SKM-1 treated with dmso at 0.1 percent for 144 hours (cell line): ENCODE results near the gene WSB2.

Source experiments
- DNase-seq: peaks from one replicate; lab custom pipeline; 2025; ENCODE audit not compliant: unreplicated experiment; lab: John Stamatoyannopoulos, UW

WSB2 gene

GRCh38 chr12:117998719-117999118 is 62.3 kb downstream of the WSB2 start:
- no peak for DNase-seq

DNA sequence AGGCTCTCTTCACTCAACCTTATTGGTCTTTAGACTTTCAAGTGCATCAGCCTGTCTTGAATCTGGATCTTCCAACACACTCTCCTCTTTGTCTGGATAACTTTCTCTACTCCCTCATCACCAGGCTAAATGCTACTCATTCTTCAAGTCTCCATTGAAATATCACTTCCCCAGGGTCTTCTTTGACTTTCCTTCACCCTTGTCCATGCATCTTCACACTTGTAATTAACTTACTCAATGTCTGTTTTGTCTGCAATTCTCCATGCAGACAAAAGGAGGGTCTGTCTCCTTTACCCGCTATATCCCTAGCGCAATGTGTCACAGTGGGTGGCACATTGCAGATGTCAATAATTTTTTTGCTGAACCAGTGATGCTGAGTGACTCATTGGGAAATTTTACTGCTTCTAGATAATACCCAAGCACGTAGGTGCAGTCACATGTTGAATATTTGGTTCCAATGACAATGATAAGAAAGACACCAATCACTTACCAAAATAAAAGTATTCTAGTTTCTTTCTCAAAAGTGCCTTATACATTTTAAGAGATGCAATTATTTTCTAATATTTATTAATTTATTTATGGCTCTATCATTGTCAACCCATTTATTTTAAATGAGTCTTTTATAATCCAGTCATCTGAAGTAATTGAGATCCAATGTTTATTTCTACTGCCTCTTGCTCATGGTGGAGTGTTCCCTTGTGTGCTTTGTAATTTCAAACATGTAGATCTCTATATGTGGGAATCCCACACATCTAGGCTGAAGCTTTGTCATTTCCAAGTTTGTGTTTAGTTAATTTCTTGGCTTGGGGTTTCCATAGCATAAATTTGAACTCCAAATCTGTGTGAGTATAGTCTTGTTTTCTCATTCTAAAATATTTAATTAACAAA is 66.2 kb downstream of the WSB2 start:
- DNase-seq: no peak

DNA sequence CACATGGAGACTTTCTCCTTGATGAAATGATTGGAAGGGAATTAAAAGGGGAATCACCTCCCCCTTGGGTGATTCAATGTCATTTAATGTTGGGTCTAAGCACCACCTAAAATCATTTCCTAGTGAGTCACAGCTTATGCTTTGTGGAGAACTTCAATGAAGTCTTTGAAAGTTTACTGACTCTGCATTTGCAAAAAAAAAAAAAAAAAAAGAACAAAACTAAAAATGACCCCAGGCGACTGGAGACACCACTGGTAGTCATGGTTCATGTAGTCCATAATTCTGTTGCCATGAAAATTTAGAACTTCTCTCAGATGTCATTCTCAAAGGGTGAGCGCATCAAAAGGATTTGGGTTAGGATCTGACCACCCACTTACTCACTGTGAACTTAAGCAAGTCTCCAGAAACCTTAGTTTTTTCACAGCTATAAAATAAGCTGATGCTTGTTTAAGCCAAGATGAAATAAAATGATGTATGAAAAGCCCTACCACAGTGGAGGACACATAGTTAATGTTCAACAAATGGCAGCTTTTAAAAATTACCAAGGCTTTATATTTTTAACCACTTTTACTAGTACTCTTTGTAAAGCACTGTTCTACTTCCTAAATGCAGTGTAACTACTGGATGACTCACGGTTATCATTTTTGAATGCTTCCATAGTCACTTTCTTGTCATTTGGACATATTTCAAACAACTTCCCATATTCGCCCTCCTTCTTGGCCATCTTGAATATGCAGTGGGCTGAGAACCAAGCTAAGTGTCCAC is 74.1 kb downstream of the WSB2 start:
- DNase-seq: no peak

DNA sequence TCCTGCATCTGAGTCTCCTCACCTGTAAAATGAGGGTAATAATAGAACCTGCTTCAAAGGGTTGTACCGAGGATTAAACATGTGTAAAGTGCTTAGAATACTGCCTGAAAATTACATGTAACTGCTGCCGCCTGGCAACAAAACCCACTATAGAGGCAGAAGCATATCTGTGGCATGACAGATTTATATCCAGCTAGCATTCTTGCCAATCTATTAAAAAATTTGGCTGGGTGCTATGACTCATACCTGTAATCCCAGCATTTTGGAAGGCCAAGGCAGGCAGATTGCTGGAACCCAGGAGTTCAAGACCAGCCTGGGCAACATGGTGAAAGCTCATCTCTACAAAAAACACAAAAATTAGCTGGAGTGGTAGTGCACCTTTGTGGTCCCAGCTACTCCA is 75.8 kb downstream of the WSB2 start:
- DNase-seq: no peak
